GM12892 (cell line): ENCODE measurements around the gene CCDC124.

ENCODE experiments used
- DNase-seq: peaks from one replicate; pipeline ENCODE4 v3.0.0; 2011; ENCODE audit not compliant: insufficient read length
- FAIRE-seq: peaks from 2 replicates; lab custom pipeline; 2011; peaks lifted over from hg19 to GRCh38; lab: Jason Lieb, UNC
- POLR2A ChIP-seq: IDR thresholded peaks from 2 replicates; pipeline ENCODE4 v1.6.1; 2011; ENCODE audit warnings: low read depth, low read length, control low read depth
- POLR2AphosphoS5 ChIP-seq: IDR thresholded peaks from 2 replicates; pipeline ENCODE4 v1.6.1; 2011; ENCODE audit warnings: low read depth, low read length, control low read depth
- TAF1 ChIP-seq: IDR thresholded peaks from 2 replicates; pipeline ENCODE4 v1.6.1; 2011; ENCODE audit warnings: low read depth, mild to moderate bottlenecking, control low read depth, low read length, borderline replicate concordance

The CCDC124 gene

GRCh38 chr19:17963936-17964691 is 31.3 kb downstream of the CCDC124 start:
- DNase-seq (no peak), FAIRE-seq (no peak)
- TF ChIP-seq POLR2AphosphoS5, result no peak
- no peak for TF ChIP-seq TAF1
- no peak for TF ChIP-seq POLR2A

- no peak for DNase-seq
- TF ChIP-seq TAF1, result no peak
- TF ChIP-seq POLR2AphosphoS5, result no peak
- TF ChIP-seq POLR2A, result no peak
- no peak for FAIRE-seq
These were observed 32.7 kb downstream of the CCDC124 start for GRCh38 chr19:17965370-17966128.

- TF ChIP-seq POLR2AphosphoS5 (no peak), TAF1 (no peak), POLR2A (no peak)
- FAIRE-seq (no peak), DNase-seq (no peak)
These were observed 33.3 kb downstream of the CCDC124 start for GRCh38 chr19:17966129-17966483.

- DNase-seq (no peak), FAIRE-seq (no peak)
- no peak for TF ChIP-seq POLR2A
These were observed 33.9 kb downstream of the CCDC124 start, which contains the start of gene KCNN1 for GRCh38 chr19:17966550-17967256. TSS of gene KCNN1 (plus strand) at chr19:17967107. CDS start at chr19:17973889, 6,782 bp downstream.

- TF ChIP-seq POLR2AphosphoS5 (no peak), TAF1 (no peak), POLR2A (no peak)
- FAIRE-seq, result no peak
- no peak for DNase-seq
These were observed 34.6 kb downstream of the CCDC124 start for GRCh38 chr19:17967257-17968051.

- no peak for TF ChIP-seq POLR2A
- TF ChIP-seq TAF1, result no peak
- no peak for TF ChIP-seq POLR2AphosphoS5
- DNase-seq (no peak), FAIRE-seq (no peak)
These were observed 35.5 kb downstream of the CCDC124 start for GRCh38 chr19:17968362-17968761.

- DNase-seq (no peak), FAIRE-seq (no peak)
- TF ChIP-seq POLR2AphosphoS5, result no peak
- no peak for TF ChIP-seq TAF1
These were observed 36.4 kb downstream of the CCDC124 start for GRCh38 chr19:17969096-17969792.

GRCh38 chr19:17972230-17972629 is 39.4 kb downstream of the CCDC124 start:
- no peak for TF ChIP-seq TAF1
- TF ChIP-seq POLR2A, result no peak
- FAIRE-seq, result no peak
- DNase-seq, result no peak

- no peak for DNase-seq
- FAIRE-seq, result no peak
- TF ChIP-seq POLR2AphosphoS5 (no peak), POLR2A (no peak), TAF1 (no peak)
These were observed 40.9 kb downstream of the CCDC124 start for GRCh38 chr19:17973759-17974158.

- no peak for TF ChIP-seq POLR2A
- no peak for TF ChIP-seq TAF1
- TF ChIP-seq POLR2AphosphoS5, result no peak
- DNase-seq, result no peak
- FAIRE-seq, result no peak
These were observed 41.7 kb downstream of the CCDC124 start for GRCh38 chr19:17974551-17974950.
